Measurements from ENCODE around the gene WFIKKN1. TPM values are rescaled to one million over a fixed set of nuclear protein-coding genes. Genes with fewer than 3 reads are reported as not detected.

The WFIKKN1 gene
- total RNA-seq, 1 donor from 2014 or later = 0.35 TPM

GRCh38 chr16:674214-674881 is 43.6 kb downstream of the WFIKKN1 start:
- no peak for DNase-seq (ENCODE audit: low read depth)

- no peak for DNase-seq (ENCODE audit: low read depth)
These were observed 44.4 kb downstream of the WFIKKN1 start, which contains the start of gene RHBDL1 for GRCh38 chr16:674968-675883. RHBDL1 (plus strand) TSS chr16:675671; CDS start chr16:675791, 120 bp downstream.

GRCh38 chr16:675884-676564 is 45.2 kb downstream of the WFIKKN1 start:
- DNase-seq (ENCODE audit: low read depth) = no peak

GRCh38 chr16:676565-676902 is 45.7 kb downstream of the WFIKKN1 start:
- DNase-seq (ENCODE audit: low read depth) = no peak

GRCh38 chr16:676913-677312 is 46.1 kb downstream of the WFIKKN1 start:
- no peak for DNase-seq (ENCODE audit: low read depth)

- no peak for DNase-seq (ENCODE audit: low read depth)
These were observed 46.8 kb downstream of the WFIKKN1 start for GRCh38 chr16:677316-678190.

- no peak for DNase-seq (ENCODE audit: low read depth)
These were observed 47.5 kb downstream of the WFIKKN1 start for GRCh38 chr16:678209-678857.

GRCh38 chr16:678858-679813 is 48.4 kb downstream of the WFIKKN1 start:
- peak; percentile 27 for DNase-seq (ENCODE audit: low read depth)

- peak; percentile 42 for DNase-seq (ENCODE audit: low read depth)
These were observed 49.2 kb downstream of the WFIKKN1 start, which contains the start of gene STUB1 for GRCh38 chr16:679814-680624. STUB1 (plus strand) TSS chr16:680410; CDS start chr16:680526, 116 bp downstream.

GRCh38 chr16:680625-680945 is 49.8 kb downstream of the WFIKKN1 start:
- no peak for DNase-seq (ENCODE audit: low read depth)

- DNase-seq (ENCODE audit: low read depth) = no peak
These were observed 50.4 kb downstream of the WFIKKN1 start for GRCh38 chr16:680967-681745.

GRCh38 chr16:681746-682427 is 51.1 kb downstream of the WFIKKN1 start:
- no peak for DNase-seq (ENCODE audit: low read depth)

- no peak for DNase-seq (ENCODE audit: low read depth)
These were observed 52.0 kb downstream of the WFIKKN1 start for GRCh38 chr16:682493-683395.

GRCh38 chr16:683396-684070 is 52.7 kb downstream of the WFIKKN1 start:
- DNase-seq (ENCODE audit: low read depth) = no peak

Data from renal cortical epithelial cell (primary cell).